ENCODE measurements around the gene GALNT15.

Gene GALNT15

GRCh38 chr3:16266714-16267113 is 92.2 kb downstream of the GALNT15 start:
- TF ChIP-seq CTCF (conservative IDR thresholded peaks at IDR 0.05; ENCODE audit: low read length) (no peak), EZH2phosphoT487 (IDR thresholded peaks at IDR 0.05; ENCODE audit: borderline replicate concordance) (no peak)
- H3K4me1 ChIP-seq (ENCODE audit: insufficient read depth, low read length, poor library complexity, severe bottlenecking): peaks cover 50% of the 10 kb centered on the region
- H3K79me2 ChIP-seq (ENCODE audit: insufficient read depth, low read length): peaks cover 64% of the 10 kb centered on the region
- H4K20me1 ChIP-seq (ENCODE audit: insufficient read depth, low read length, poor library complexity, severe bottlenecking): peaks cover 10% of the 10 kb centered on the region
- no peaks in the 10 kb centered on the region for H3K27me3 ChIP-seq (ENCODE audit: insufficient read depth, low read length, poor library complexity, severe bottlenecking)
- peak overlapping the region; percentile 80 for H3K4me3 ChIP-seq (ENCODE audit: low read length, poor library complexity, severe bottlenecking)
- H3K9ac ChIP-seq (ENCODE audit: low read depth, low read length, poor library complexity, severe bottlenecking): peak overlapping the region; percentile 76
- peaks cover 7% of the 10 kb centered on the region; the same call in 1 of the 2 replicates for H3K36me3 ChIP-seq (ENCODE audit: insufficient read depth, low read length)
- no peak overlapping the region for H2AFZ ChIP-seq (ENCODE audit: low read length)
- H3K9me2 ChIP-seq (replicated peaks; ENCODE audit: low read depth, low read length): no peaks in the 10 kb centered on the region
- no peaks in the 10 kb centered on the region for H3F3A ChIP-seq (ENCODE audit: low read depth)
- no peaks in the 10 kb centered on the region for H3K9me3 ChIP-seq (ENCODE audit: insufficient read depth, low read depth, low read length)
- H3K4me2 ChIP-seq (ENCODE audit: low read depth, low read length, poor library complexity, severe bottlenecking): peak overlapping the region; percentile 88

GRCh38 chr3:16270855-16271254 is 96.4 kb downstream of the GALNT15 start:
- TF ChIP-seq CTCF (conservative IDR thresholded peaks at IDR 0.05; ENCODE audit: low read length) (no peak), EZH2phosphoT487 (IDR thresholded peaks at IDR 0.05; ENCODE audit: borderline replicate concordance) (no peak)
- peaks cover 17% of the 10 kb centered on the region; the same call in 1 of the 2 replicates for H3K36me3 ChIP-seq (ENCODE audit: insufficient read depth, low read length)
- peaks cover 33% of the 10 kb centered on the region for H3K79me2 ChIP-seq (ENCODE audit: insufficient read depth, low read length)
- H3K9me2 ChIP-seq (replicated peaks; ENCODE audit: low read depth, low read length): no peaks in the 10 kb centered on the region
- H3F3A ChIP-seq (ENCODE audit: low read depth): no peaks in the 10 kb centered on the region
- no peaks in the 10 kb centered on the region for H3K9me3 ChIP-seq (ENCODE audit: insufficient read depth, low read depth, low read length)
- H3K27me3 ChIP-seq (ENCODE audit: insufficient read depth, low read length, poor library complexity, severe bottlenecking): no peaks in the 10 kb centered on the region
- H3K4me2 ChIP-seq (ENCODE audit: low read depth, low read length, poor library complexity, severe bottlenecking): no peak overlapping the region
- H3K9ac ChIP-seq (ENCODE audit: low read depth, low read length, poor library complexity, severe bottlenecking): no peak overlapping the region
- H3K4me3 ChIP-seq (ENCODE audit: low read length, poor library complexity, severe bottlenecking): no peak overlapping the region
- peaks cover 28% of the 10 kb centered on the region for H3K4me1 ChIP-seq (ENCODE audit: insufficient read depth, low read length, poor library complexity, severe bottlenecking)
- H2AFZ ChIP-seq (ENCODE audit: low read length): no peak overlapping the region
- peaks cover 10% of the 10 kb centered on the region for H4K20me1 ChIP-seq (ENCODE audit: insufficient read depth, low read length, poor library complexity, severe bottlenecking)

- H3K36me3 ChIP-seq (ENCODE audit: insufficient read depth, low read length): peaks cover 19% of the 10 kb centered on the region; the same call in 1 of the 2 replicates
- no peaks in the 10 kb centered on the region for H3K9me2 ChIP-seq (replicated peaks; ENCODE audit: low read depth, low read length)
- H3K4me2 ChIP-seq (ENCODE audit: low read depth, low read length, poor library complexity, severe bottlenecking): no peak overlapping the region
- H2AFZ ChIP-seq (ENCODE audit: low read length): no peak overlapping the region
- no peak overlapping the region for H3K4me3 ChIP-seq (ENCODE audit: low read length, poor library complexity, severe bottlenecking)
- TF ChIP-seq CTCF (conservative IDR thresholded peaks at IDR 0.05; ENCODE audit: low read length): no peak
- no peaks in the 10 kb centered on the region for H3K27me3 ChIP-seq (ENCODE audit: insufficient read depth, low read length, poor library complexity, severe bottlenecking)
- H3K9me3 ChIP-seq (ENCODE audit: insufficient read depth, low read depth, low read length): no peaks in the 10 kb centered on the region
- H4K20me1 ChIP-seq (ENCODE audit: insufficient read depth, low read length, poor library complexity, severe bottlenecking): peaks cover 9% of the 10 kb centered on the region
- H3F3A ChIP-seq (ENCODE audit: low read depth): no peaks in the 10 kb centered on the region
- peaks cover 13% of the 10 kb centered on the region for H3K4me1 ChIP-seq (ENCODE audit: insufficient read depth, low read length, poor library complexity, severe bottlenecking)
- H3K79me2 ChIP-seq (ENCODE audit: insufficient read depth, low read length): peaks cover 17% of the 10 kb centered on the region
- H3K9ac ChIP-seq (ENCODE audit: low read depth, low read length, poor library complexity, severe bottlenecking): no peak overlapping the region
These were observed 98.1 kb downstream of the GALNT15 start for GRCh38 chr3:16272588-16272987.
